LNCAP (cell line): ENCODE results near the gene DCTN5.
A peak's percentile ranks its signal among the peaks of the same experiment; 100 is the strongest.

Source experiments
- TF ChIP-seq, protein P1 (sequence below): fragments of 450-650 bp; IDR thresholded peaks from 2 replicates; pipeline ENCODE4 v1.5.1; 2017; ENCODE audit warnings: mild to moderate bottlenecking

DCTN5 gene

GRCh38 chr16:23640931-23641765 is at the start of gene DCTN5, which contains the start of gene PALB2:
Gene DCTN5, plus strand, starts transcription at chr16:23641466. Its CDS starts 77 bp downstream, at chr16:23641543.
Gene PALB2, minus strand, starts transcription at chr16:23641310. Its CDS starts 153 bp downstream, at chr16:23641157.
- TF ChIP-seq, protein P1, sequence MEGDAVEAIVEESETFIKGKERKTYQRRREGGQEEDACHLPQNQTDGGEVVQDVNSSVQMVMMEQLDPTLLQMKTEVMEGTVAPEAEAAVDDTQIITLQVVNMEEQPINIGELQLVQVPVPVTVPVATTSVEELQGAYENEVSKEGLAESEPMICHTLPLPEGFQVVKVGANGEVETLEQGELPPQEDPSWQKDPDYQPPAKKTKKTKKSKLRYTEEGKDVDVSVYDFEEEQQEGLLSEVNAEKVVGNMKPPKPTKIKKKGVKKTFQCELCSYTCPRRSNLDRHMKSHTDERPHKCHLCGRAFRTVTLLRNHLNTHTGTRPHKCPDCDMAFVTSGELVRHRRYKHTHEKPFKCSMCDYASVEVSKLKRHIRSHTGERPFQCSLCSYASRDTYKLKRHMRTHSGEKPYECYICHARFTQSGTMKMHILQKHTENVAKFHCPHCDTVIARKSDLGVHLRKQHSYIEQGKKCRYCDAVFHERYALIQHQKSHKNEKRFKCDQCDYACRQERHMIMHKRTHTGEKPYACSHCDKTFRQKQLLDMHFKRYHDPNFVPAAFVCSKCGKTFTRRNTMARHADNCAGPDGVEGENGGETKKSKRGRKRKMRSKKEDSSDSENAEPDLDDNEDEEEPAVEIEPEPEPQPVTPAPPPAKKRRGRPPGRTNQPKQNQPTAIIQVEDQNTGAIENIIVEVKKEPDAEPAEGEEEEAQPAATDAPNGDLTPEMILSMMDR: no peak

DNA sequence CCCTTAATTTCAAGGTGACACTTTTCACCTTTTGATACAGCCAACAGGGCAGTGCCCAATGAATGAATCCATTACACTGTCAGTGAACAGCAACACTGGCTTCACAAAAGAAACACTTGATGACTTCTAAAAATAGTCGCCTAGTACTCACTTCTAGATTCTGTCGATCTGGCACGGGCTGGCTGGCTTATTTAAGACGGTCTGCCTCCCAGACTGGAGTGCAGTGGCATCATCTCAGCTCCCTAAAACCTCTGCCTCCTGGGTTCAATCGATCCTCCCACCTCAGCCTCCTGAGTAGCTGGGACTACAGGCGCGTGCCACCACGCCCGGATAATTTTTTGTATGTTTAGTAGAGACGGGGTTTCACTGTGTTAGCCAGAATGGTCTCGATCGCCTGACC is 47.1 kb upstream of the DCTN5 start:
- TF ChIP-seq, protein P1: no peak

DNA sequence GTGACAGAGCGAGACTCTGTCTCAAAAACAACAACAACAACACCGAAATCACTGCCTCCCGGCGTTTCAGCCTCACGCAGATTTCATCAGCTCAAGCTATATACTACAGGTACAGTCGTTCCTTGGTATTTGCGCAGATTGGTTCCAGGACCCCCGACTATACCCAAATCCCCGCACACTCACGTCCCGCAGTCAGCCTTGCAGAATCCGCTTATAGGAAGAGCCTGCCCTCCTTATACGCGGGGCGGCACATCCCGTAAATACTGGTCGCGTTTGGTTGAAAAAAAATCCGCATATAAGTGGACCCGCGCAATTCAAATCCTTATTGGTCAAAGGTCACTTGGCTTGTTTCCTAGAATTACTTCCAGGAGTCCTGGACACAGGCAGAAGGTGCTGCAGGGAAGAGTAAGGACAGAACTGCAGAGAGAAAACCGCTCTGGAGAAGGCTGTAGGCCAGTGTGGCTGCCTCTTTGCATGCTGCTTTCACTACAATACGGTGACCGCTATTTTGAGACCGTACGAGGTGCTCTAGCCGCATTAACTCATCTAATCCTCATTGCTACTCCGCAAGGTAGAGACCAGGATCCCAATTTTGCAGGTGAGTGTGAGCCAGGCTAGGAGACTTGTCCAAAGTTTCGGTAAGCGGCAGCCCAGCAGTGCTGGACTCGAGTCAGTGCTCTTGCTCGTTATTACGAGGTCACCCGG is 45.9 kb upstream of the DCTN5 start:
- TF ChIP-seq, protein P1: no peak

DNA sequence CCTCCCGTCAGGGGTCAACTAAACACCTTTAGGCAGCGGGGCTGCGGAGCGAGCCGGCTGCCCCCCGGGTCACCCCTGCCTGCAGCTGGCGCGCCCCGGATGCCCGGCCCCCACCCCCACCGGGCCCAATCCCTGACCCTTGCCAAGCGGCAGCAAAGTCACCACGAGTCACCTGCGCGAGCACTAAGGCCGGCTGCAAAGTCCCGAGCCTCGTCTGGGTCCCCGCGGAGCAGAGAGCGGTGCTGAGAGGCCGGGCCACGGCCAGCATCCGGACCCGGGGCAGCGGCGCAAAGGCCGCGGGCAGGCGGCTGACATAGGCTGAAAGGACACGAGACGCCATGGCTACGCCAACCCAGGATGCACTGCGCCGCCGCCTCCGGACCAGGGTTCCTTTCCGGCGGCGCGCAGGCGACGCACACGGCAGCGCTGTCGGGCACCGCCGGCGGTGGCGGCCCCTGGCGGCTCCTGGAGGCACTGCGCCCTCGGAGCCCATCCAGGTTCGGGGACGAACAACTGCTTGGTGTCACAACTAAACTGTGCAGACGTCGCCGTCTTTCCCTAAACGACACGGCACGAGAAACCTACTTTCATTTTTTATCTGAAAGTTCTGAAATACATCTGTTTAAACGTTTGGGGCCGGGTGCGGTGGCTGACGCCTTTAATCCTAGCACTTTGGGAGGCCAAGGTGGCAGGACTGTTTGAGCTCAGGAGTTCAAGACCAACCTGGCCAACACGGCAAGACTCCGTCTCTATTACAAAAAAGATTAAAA is 45.1 kb upstream of the DCTN5 start, which contains the start of gene NDUFAB1:
NDUFAB1 (minus strand) TSS at position 366 of the 770 bp plus-strand sequence; CDS start at position 340, 26 bp downstream.
- TF ChIP-seq, protein P1: peak; percentile 100

DNA sequence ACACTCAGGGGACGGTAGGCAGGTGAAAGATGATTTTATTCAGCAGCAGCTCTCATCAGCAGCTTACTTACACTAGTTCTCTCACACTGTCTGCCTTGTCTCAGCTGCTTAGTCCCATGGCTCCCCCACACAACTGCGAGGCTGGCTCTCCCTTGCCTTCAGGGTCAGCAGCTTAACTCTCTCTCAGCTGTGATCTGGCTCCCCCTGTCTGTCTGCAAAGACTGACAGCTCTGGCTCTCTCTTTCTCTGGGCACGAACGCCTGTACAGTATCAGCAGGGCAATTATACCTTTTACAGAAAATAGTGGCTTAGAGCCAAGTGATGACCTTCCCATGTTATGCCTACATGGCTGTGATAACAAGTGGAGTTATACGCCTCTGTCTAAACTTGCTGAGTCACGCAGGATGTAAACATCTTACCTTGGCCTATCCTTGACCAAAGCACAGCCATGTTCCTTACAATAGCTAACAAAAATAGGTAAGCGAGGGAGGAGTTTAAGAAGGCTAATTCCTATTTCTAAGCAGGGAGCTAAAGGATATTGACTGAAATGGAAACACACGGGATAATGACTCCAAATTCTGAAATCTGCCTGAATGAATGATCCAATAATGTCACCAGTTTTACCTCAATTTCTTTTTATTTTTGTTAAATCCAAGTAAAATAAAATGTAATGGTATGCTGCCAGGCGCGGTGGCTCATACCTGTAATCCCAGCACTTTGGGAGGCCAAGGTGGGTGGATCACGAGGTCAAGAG is 44.1 kb upstream of the DCTN5 start:
- TF ChIP-seq, protein P1: no peak

DNA sequence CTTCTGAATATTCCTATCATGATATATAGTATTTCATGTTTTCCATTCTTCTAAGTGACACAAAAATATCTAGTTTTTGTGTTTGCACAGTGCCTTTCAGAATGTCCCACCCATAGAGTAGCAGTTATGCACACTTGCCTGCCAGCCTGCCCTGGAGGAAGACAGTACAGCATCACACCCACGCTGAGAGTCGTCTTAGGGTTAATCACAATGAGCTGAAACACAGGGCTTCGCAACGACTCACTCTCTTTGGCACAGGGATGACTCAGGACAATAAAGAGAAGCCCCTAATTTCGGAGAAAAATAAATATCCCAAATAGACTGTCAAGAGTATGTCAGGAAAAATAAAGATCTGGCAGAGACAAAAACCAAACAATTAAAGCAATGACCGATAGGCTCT is 33.5 kb upstream of the DCTN5 start:
- TF ChIP-seq, protein P1: no peak
